HEK293 (cell line): Measurements from ENCODE around the gene SIRT4.

Source experiments
- CTCF ChIA-PET: fragments of 350-600 bp; formaldehyde crosslinking; extraction: SDS; loops from one replicate; lab custom pipeline; 2021; ENCODE audit warnings: antibody characterized with exemption; lab: Yijun Ruan, JAX
- POLR2A ChIA-PET: fragments of 300-600 bp; formaldehyde crosslinking; extraction: SDS; loops from one replicate; lab custom pipeline; 2020; ENCODE audit warnings: antibody characterized with exemption, inconsistent platforms; lab: Yijun Ruan, JAX
- H3K27ac ChIP-seq: fragments of 200-500 bp; sonication (Bioruptor generic); 2 replicates; pipeline ENCODE4 v1.5.1; 2014; ENCODE audit warnings: low read depth, low read length, control low read depth, inconsistent platforms; ENCODE audit errors: extremely low read depth
- H3K36me3 ChIP-seq, 2 experiments: fragments of 200-500 bp in 1 of 2; sonication (Bioruptor generic) in 1 of 2; 1 replicate in 1 of 2; 2 replicates in 1 of 2; pipeline ENCODE4 v1.5.1; 2014 to 2017; ENCODE audit warnings: inconsistent platforms in 2 of 2, low read length in 2 of 2; ENCODE audit not compliant: control insufficient read depth in 2 of 2, insufficient read depth in 1 of 2
- H3K4me1 ChIP-seq: fragments of 200-500 bp; sonication (Bioruptor generic); 2 replicates; pipeline ENCODE4 v1.5.1; 2014; ENCODE audit warnings: mild to moderate bottlenecking, low read length, inconsistent platforms; ENCODE audit not compliant: control insufficient read depth, insufficient read depth
- H3K4me3 ChIP-seq: 2 replicates; pipeline ENCODE4 v1.5.1; 2011; ENCODE audit warnings: low read depth, mild to moderate bottlenecking, control low read depth, low read length, moderate library complexity
- H3K9me3 ChIP-seq: fragments of 200-500 bp; sonication (Bioruptor generic); 2 replicates; pipeline ENCODE4 v1.5.1; 2014; ENCODE audit warnings: low read depth, low read length, inconsistent platforms; ENCODE audit not compliant: control insufficient read depth, insufficient read depth
- GLI4 ChIP-seq: fragments of 450-650 bp; formaldehyde crosslinking; IDR thresholded peaks from 2 replicates; pipeline ENCODE4 v1.5.1; 2016; ENCODE audit warnings: missing biosample characterization, missing genetic modification characterization
- IKZF3 ChIP-seq: fragments of 450-650 bp; IDR thresholded peaks from 2 replicates; pipeline ENCODE4 v1.5.0; 2018; ENCODE audit warnings: missing biosample characterization, mild to moderate bottlenecking, missing genetic modification characterization, moderate library complexity
- MYNN ChIP-seq: fragments of 450-650 bp; formaldehyde crosslinking; IDR thresholded peaks from 2 replicates; pipeline ENCODE4 v1.5.1; 2016; ENCODE audit warnings: missing biosample characterization, missing genetic modification characterization, borderline replicate concordance
- OSR2 ChIP-seq: fragments of 450-650 bp; formaldehyde crosslinking; IDR thresholded peaks from 2 replicates; pipeline ENCODE4 v1.5.1; 2016; ENCODE audit warnings: missing biosample characterization, missing genetic modification characterization
- OVOL3 ChIP-seq: fragments of 450-650 bp; formaldehyde crosslinking; IDR thresholded peaks from 2 replicates; pipeline ENCODE4 v1.5.1; 2016; ENCODE audit warnings: missing biosample characterization, missing genetic modification characterization
- TCF7L2 ChIP-seq: IDR thresholded peaks from 2 replicates; pipeline ENCODE4 v1.6.1; 2011; ENCODE audit warnings: low read depth, mild to moderate bottlenecking, inconsistent platforms, low read length, moderate library complexity, borderline replicate concordance
- YY1 ChIP-seq: fragments of 450-650 bp; formaldehyde crosslinking; IDR thresholded peaks from 2 replicates; pipeline ENCODE4 v1.5.1; 2018; ENCODE audit warnings: missing biosample characterization, missing genetic modification characterization
- ZBTB7A ChIP-seq: fragments of 450-650 bp; formaldehyde crosslinking; IDR thresholded peaks from 2 replicates; pipeline ENCODE4 v1.5.1; 2016; ENCODE audit warnings: low read depth, missing biosample characterization, missing genetic modification characterization
- ZFP3 ChIP-seq: fragments of 450-650 bp; formaldehyde crosslinking; IDR thresholded peaks from 2 replicates; pipeline ENCODE4 v1.5.1; 2016; ENCODE audit warnings: low read depth, missing biosample characterization, missing genetic modification characterization
- ZNF121 ChIP-seq: fragments of 450-650 bp; formaldehyde crosslinking; IDR thresholded peaks from 2 replicates; pipeline ENCODE4 v1.5.1; 2016; ENCODE audit warnings: missing biosample characterization, missing genetic modification characterization
- ZNF2 ChIP-seq: fragments of 450-650 bp; formaldehyde crosslinking; IDR thresholded peaks from 2 replicates; pipeline ENCODE4 v1.5.1; 2016; ENCODE audit warnings: missing biosample characterization, missing genetic modification characterization
- ZNF335 ChIP-seq: fragments of 450-650 bp; formaldehyde crosslinking; conservative IDR thresholded peaks from 2 replicates; pipeline ENCODE4 v1.5.1; 2016; ENCODE audit warnings: missing biosample characterization, missing genetic modification characterization
- ZNF350 ChIP-seq: fragments of 450-650 bp; formaldehyde crosslinking; IDR thresholded peaks from 2 replicates; pipeline ENCODE4 v1.5.0; 2017; ENCODE audit warnings: missing biosample characterization, mild to moderate bottlenecking, missing genetic modification characterization
- ZNF394 ChIP-seq: fragments of 450-650 bp; formaldehyde crosslinking; IDR thresholded peaks from 2 replicates; pipeline ENCODE4 v1.5.1; 2016; ENCODE audit warnings: missing biosample characterization, missing genetic modification characterization, mild to moderate bottlenecking, moderate library complexity, borderline replicate concordance
- ZNF501 ChIP-seq: fragments of 450-650 bp; formaldehyde crosslinking; IDR thresholded peaks from 2 replicates; pipeline ENCODE4 v1.5.1; 2016; ENCODE audit warnings: missing biosample characterization, missing genetic modification characterization
- ZNF792 ChIP-seq: fragments of 450-650 bp; formaldehyde crosslinking; IDR thresholded peaks from 2 replicates; pipeline ENCODE4 v1.5.1; 2016; ENCODE audit warnings: missing biosample characterization, missing genetic modification characterization
- TF ChIP-seq, protein P1 (sequence below): fragments of 450-650 bp; formaldehyde crosslinking; IDR thresholded peaks from 2 replicates; pipeline ENCODE4 v1.5.1; 2016; ENCODE audit warnings: missing biosample characterization, missing genetic modification characterization
- TF ChIP-seq, protein P2 (sequence below): fragments of 450-650 bp; formaldehyde crosslinking; IDR thresholded peaks from 2 replicates; pipeline ENCODE4 v1.5.1; 2016; ENCODE audit warnings: missing biosample characterization, missing genetic modification characterization
- TF ChIP-seq, protein P3 (sequence below): fragments of 450-650 bp; formaldehyde crosslinking; IDR thresholded peaks from 2 replicates; pipeline ENCODE4 v1.5.1; 2016; ENCODE audit warnings: missing biosample characterization, missing genetic modification characterization
- TF ChIP-seq, protein P4 (sequence below): fragments of 450-650 bp; formaldehyde crosslinking; IDR thresholded peaks from 2 replicates; pipeline ENCODE4; 2016; ENCODE audit warnings: missing biosample characterization, missing genetic modification characterization
- TF ChIP-seq, protein P5 (sequence below): fragments of 450-650 bp; formaldehyde crosslinking; IDR thresholded peaks from 2 replicates; pipeline ENCODE4 v1.5.1; 2017; ENCODE audit warnings: missing biosample characterization, missing genetic modification characterization
- TF ChIP-seq, protein P6 (sequence below): fragments of 450-650 bp; formaldehyde crosslinking; IDR thresholded peaks from 2 replicates; pipeline ENCODE4 v1.5.1; 2016; ENCODE audit warnings: missing biosample characterization, missing genetic modification characterization, borderline replicate concordance

Gene SIRT4

DNA sequence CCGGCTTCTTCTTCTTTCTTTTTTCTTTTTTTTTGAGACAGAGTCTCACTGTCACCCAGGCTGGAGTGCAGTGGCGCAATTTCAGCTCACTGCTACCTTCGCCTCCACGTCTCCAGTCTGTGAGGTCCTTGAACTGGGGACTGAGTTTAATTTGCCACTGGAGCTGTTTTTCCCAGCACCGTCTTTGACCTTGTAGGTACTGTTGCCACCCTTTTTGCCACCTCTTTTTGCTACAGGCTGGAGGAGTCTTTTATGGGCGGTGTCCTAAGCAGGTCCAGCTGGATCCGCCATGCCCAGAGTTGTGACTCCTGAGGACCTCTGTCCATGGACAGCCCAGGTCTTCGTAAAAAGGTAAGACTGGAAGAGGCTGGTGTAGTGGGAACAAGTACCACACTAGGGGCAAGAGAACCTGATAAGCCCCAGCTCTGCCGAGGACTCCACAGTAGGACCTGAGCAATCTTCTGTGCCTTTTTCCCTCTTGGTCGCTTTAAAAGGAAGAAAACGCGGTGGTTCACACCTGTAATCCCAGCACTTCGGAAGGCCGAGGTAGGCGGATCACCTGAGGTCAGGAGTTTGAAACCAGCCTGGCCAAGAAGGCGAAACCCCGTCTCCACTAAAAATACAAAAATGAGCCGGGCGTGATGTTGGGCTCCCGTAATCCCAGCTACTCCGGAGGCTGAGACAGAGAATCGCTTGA is 11.4 kb upstream of the SIRT4 start:
- H3K4me1 ChIP-seq = no peaks in the 10 kb centered on the region
- no peaks in the 10 kb centered on the region for H3K9me3 ChIP-seq
- no peaks in the 10 kb centered on the region for H3K36me3 ChIP-seq
- TF ChIP-seq ZFP3 (0 out of 2 replicates have a peak, but pooled peaks have one; percentile 1), ZNF335 (tag by site-specific recombination) (peak; percentile 92), ZNF350 (no peak), OSR2 (tag by site-specific recombination) (0 out of 2 replicates have a peak, but pooled peaks have one; percentile 7), OVOL3 (tag by site-specific recombination) (no peak), IKZF3 (tag by site-specific recombination) (0 out of 2 replicates have a peak, but pooled peaks have one; percentile 10)
- TF ChIP-seq, protein P1, sequence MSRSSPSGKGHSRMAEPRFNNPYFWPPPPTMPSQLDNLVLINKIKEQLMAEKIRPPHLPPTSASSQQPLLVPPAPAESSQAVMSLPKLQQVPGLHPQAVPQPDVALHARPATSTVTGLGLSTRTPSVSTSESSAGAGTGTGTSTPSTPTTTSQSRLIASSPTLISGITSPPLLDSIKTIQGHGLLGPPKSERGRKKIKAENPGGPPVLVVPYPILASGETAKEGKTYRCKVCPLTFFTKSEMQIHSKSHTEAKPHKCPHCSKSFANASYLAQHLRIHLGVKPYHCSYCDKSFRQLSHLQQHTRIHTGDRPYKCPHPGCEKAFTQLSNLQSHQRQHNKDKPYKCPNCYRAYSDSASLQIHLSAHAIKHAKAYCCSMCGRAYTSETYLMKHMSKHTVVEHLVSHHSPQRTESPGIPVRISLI (tag by site-specific recombination) = no peak; the same call in 1 of the 2 replicates
- TF ChIP-seq, protein P2, sequence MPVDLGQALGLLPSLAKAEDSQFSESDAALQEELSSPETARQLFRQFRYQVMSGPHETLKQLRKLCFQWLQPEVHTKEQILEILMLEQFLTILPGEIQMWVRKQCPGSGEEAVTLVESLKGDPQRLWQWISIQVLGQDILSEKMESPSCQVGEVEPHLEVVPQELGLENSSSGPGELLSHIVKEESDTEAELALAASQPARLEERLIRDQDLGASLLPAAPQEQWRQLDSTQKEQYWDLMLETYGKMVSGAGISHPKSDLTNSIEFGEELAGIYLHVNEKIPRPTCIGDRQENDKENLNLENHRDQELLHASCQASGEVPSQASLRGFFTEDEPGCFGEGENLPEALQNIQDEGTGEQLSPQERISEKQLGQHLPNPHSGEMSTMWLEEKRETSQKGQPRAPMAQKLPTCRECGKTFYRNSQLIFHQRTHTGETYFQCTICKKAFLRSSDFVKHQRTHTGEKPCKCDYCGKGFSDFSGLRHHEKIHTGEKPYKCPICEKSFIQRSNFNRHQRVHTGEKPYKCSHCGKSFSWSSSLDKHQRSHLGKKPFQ = peak; percentile 91
- POLR2A ChIA-PET = interaction anchor here (0.5 to 5.2 kb wide), 44 partner anchors 8 to 302 kb away, joined by 3 to 194 read pairs (median 6); partner anchors contain the start of genes BICDL1, POP5, PXN and RAB35
- peak overlapping the region; percentile 2; the same call in 1 of the 2 replicates for H3K27ac ChIP-seq
- H3K4me3 ChIP-seq = peak overlapping the region; percentile 29
- CTCF ChIA-PET = interaction anchor here (0.6 to 5.5 kb wide), 10 partner anchors 9 to 162 kb away, joined by 3 to 67 read pairs (median 3); partner anchors contain the start of genes PXN and SIRT4

DNA sequence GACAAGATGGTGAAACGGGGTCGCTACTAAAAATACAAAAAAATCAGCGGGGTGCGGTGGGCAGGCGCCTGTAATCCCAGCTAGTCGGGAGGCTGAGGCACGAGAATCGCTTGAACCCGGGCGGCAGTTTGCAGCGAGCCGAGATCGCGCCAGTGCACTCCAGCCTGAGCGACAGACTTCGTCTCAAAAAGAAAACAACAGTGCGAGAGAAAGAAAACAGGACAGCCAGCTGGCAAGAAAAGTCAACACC is 9.8 kb upstream of the SIRT4 start:
- Histone ChIP-seq H3K9me3 (no peaks in the 10 kb centered on the region), H3K36me3 (no peaks in the 10 kb centered on the region), H3K27ac (peak overlapping the region; percentile 100), H3K4me1 (no peaks in the 10 kb centered on the region), H3K4me3 (peak overlapping the region; percentile 63)
- CTCF ChIA-PET = interaction anchor here (0.7 to 5.5 kb wide), 3 partner anchors 10 to 137 kb away, joined by 4 to 67 read pairs (median 32); partner anchors contain the start of gene SIRT4
- POLR2A ChIA-PET = interaction anchor here (0.8 to 5.2 kb wide), 21 partner anchors 10 to 303 kb away, joined by 3 to 194 read pairs (median 11); partner anchors contain the start of genes BICDL1, PLA2G1B, PXN and RAB35
- TF ChIP-seq YY1 (tag by site-specific recombination) = peak; percentile 55
- TF ChIP-seq ZNF394 (tag by site-specific recombination) = no peak
- TF ChIP-seq ZNF121 (tag by site-specific recombination) = peak; percentile 18; the same call in 1 of the 2 replicates
- TF ChIP-seq ZBTB7A (tag by site-specific recombination) = no peak; the same call in 1 of the 2 replicates
- TF ChIP-seq, protein P3, sequence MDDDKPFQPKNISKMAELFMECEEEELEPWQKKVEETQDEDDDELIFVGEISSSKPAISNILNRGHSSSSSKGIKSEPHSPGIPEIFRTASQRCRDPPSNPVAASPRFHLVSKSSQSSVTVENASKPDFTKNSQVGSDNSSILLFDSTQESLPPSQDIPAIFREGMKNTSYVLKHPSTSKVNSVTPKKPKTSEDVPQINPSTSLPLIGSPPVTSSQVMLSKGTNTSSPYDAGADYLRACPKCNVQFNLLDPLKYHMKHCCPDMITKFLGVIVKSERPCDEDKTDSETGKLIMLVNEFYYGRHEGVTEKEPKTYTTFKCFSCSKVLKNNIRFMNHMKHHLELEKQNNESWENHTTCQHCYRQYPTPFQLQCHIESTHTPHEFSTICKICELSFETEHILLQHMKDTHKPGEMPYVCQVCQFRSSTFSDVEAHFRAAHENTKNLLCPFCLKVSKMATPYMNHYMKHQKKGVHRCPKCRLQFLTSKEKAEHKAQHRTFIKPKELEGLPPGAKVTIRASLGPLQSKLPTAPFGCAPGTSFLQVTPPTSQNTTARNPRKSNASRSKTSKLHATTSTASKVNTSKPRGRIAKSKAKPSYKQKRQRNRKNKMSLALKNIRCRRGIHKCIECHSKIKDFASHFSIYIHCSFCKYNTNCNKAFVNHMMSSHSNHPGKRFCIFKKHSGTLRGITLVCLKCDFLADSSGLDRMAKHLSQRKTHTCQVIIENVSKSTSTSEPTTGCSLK (tag by site-specific recombination) = no peak
- TF ChIP-seq, protein P4, sequence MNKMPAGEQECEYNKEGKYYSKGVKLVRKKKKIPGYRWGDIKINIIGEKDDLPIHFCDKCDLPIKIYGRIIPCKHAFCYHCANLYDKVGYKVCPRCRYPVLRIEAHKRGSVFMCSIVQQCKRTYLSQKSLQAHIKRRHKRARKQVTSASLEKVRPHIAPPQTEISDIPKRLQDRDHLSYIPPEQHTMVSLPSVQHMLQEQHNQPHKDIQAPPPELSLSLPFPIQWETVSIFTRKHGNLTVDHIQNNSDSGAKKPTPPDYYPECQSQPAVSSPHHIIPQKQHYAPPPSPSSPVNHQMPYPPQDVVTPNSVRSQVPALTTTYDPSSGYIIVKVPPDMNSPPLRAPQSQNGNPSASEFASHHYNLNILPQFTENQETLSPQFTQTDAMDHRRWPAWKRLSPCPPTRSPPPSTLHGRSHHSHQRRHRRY (tag by site-specific recombination) = peak; percentile 60; the same call in 1 of the 2 replicates
- peak; percentile 65; the same call in 1 of the 2 replicates for TF ChIP-seq GLI4
- TF ChIP-seq MYNN (tag by site-specific recombination) = peak; percentile 1; the same call in 1 of the 2 replicates
- TF ChIP-seq, protein P5, sequence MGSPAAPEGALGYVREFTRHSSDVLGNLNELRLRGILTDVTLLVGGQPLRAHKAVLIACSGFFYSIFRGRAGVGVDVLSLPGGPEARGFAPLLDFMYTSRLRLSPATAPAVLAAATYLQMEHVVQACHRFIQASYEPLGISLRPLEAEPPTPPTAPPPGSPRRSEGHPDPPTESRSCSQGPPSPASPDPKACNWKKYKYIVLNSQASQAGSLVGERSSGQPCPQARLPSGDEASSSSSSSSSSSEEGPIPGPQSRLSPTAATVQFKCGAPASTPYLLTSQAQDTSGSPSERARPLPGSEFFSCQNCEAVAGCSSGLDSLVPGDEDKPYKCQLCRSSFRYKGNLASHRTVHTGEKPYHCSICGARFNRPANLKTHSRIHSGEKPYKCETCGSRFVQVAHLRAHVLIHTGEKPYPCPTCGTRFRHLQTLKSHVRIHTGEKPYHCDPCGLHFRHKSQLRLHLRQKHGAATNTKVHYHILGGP (tag by site-specific recombination) = 0 out of 2 replicates have a peak, but pooled peaks have one; percentile 3
- TF ChIP-seq TCF7L2 = no peak
- no peak; the same call in none of the 2 replicates for TF ChIP-seq ZNF792
- TF ChIP-seq, protein P6, sequence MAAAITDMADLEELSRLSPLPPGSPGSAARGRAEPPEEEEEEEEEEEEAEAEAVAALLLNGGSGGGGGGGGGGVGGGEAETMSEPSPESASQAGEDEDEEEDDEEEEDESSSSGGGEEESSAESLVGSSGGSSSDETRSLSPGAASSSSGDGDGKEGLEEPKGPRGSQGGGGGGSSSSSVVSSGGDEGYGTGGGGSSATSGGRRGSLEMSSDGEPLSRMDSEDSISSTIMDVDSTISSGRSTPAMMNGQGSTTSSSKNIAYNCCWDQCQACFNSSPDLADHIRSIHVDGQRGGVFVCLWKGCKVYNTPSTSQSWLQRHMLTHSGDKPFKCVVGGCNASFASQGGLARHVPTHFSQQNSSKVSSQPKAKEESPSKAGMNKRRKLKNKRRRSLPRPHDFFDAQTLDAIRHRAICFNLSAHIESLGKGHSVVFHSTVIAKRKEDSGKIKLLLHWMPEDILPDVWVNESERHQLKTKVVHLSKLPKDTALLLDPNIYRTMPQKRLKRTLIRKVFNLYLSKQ (tag by site-specific recombination) = no peak
- 0 out of 2 replicates have a peak, but pooled peaks have one; percentile 7 for TF ChIP-seq ZNF501 (tag by site-specific recombination)
- no peak; the same call in 1 of the 2 replicates for TF ChIP-seq ZNF2 (tag by site-specific recombination)
- no peak; the same call in none of the 2 replicates for TF ChIP-seq OVOL3 (tag by site-specific recombination)
